B cell (primary cell): ENCODE results near the gene CHIA. TPM values are rescaled to one million over a fixed set of nuclear protein-coding genes. Genes with fewer than 3 reads are reported as not detected.

Source experiments
- ATAC-seq: fragments of 200-7000 bp; cut with Tn5 transposase; one replicate; pipeline ENCODE4 v1.10.0; 2021; ENCODE audit warnings: low read depth, mild to moderate bottlenecking, moderate number of reproducible peaks, moderate library complexity
- CTCF ChIA-PET: fragments of 350-600 bp; sonication (Branson Sonifier 250); formaldehyde crosslinking; loops from one replicate; lab custom pipeline; 2021; ENCODE audit warnings: antibody characterized with exemption, inconsistent platforms; lab: Charles Lee
- POLR2A ChIA-PET: fragments of 350-600 bp; sonication (Branson Sonifier 250); formaldehyde crosslinking; loops from one replicate; lab custom pipeline; 2021; ENCODE audit warnings: antibody characterized with exemption; lab: Charles Lee
- DNase-seq: peaks from one replicate; pipeline ENCODE4 v3.0.0; 2013
- H2AFZ ChIP-seq: 2 replicates; pipeline ENCODE4 v1.6.1; 2012; ENCODE audit warnings: mild to moderate bottlenecking, low read depth, low read length; ENCODE audit not compliant: insufficient read depth, poor library complexity, severe bottlenecking
- H3K27ac ChIP-seq, 2 donors: 1 replicate in 1 of 2; 2 replicates in 1 of 2; pipeline ENCODE4 v1.5.1; 2012 to 2013; ENCODE audit warnings: low read length in 2 of 2, mild to moderate bottlenecking in 2 of 2, moderate library complexity in 1 of 2
- H3K27me3 ChIP-seq, 4 experiments: fragments of 200-600 bp in 1 of 4; sonication (generic) in 1 of 4; replicated peaks in 1 of 4; 1 replicate in 2 of 4; 2 replicates in 2 of 4; pipeline versions ENCODE4 v1.6.1 to v1.7.0; 2013 to 2016; ENCODE audit warnings: low read length in 3 of 4, mild to moderate bottlenecking in 2 of 4, mixed read lengths in 1 of 4, moderate library complexity in 1 of 4; ENCODE audit not compliant: insufficient read depth in 4 of 4, control insufficient read depth in 3 of 4; ENCODE audit errors: control extremely low read depth in 1 of 4
- H3K36me3 ChIP-seq, 2 experiments: replicated peaks in 1 of 2; 1 replicate in 1 of 2; 2 replicates in 1 of 2; pipeline versions ENCODE4 v1.6.1 to v1.7.1; 2013; ENCODE audit warnings: low read length in 1 of 2; ENCODE audit not compliant: insufficient read depth in 2 of 2, control insufficient read depth in 1 of 2; ENCODE audit errors: control extremely low read depth in 1 of 2, extremely low read depth in 1 of 2
- H3K4me1 ChIP-seq, 2 donors: fragments of 200-600 bp in 1 of 2; sonication (generic) in 1 of 2; 1 replicate in 1 of 2; 2 replicates in 1 of 2; pipeline versions ENCODE4 v1.5.1 to v1.6.1; 2013 to 2017; ENCODE audit warnings: low read length in 2 of 2; ENCODE audit not compliant: control insufficient read depth in 2 of 2, insufficient read depth in 2 of 2
- H3K4me2 ChIP-seq: replicated peaks from 2 replicates; pipeline ENCODE3; 2012; ENCODE audit warnings: mild to moderate bottlenecking, low read depth, low read length; ENCODE audit not compliant: poor library complexity, severe bottlenecking
- H3K4me3 ChIP-seq, 5 experiments: fragments of 200-600 bp in 1 of 5; sonication (generic) in 1 of 5; 1 replicate in 3 of 5; 2 replicates in 2 of 5; pipeline versions ENCODE4 v1.5.1 to v1.7.0; 2011 to 2016; ENCODE audit warnings: low read length in 4 of 5, mild to moderate bottlenecking in 4 of 5, low read depth in 2 of 5, control low read depth in 1 of 5, moderate library complexity in 1 of 5; ENCODE audit not compliant: insufficient read depth in 1 of 5; ENCODE audit errors: control extremely low read depth in 1 of 5, extremely low read depth in 1 of 5
- H3K79me2 ChIP-seq: fragments of 200-600 bp; sonication (generic); one replicate; pipeline ENCODE4 v1.6.0; 2016; ENCODE audit warnings: low read length; ENCODE audit not compliant: control insufficient read depth, insufficient read depth
- H3K9ac ChIP-seq: fragments of 200-600 bp; sonication (generic); 2 replicates; pipeline ENCODE4 v1.6.1; 2017; ENCODE audit warnings: mild to moderate bottlenecking, low read length, moderate library complexity
- H3K9me3 ChIP-seq, 3 donors: one replicate each; pipeline versions ENCODE4 v1.6.1 to v1.7.1; 2013; ENCODE audit warnings: low read length in 2 of 3; ENCODE audit not compliant: control insufficient read depth in 2 of 3, insufficient read depth in 1 of 3; ENCODE audit errors: control extremely low read depth in 1 of 3
- H4K20me1 ChIP-seq: 2 replicates; pipeline ENCODE4 v1.6.0; 2012; ENCODE audit warnings: mild to moderate bottlenecking, low read length; ENCODE audit not compliant: insufficient read depth, control insufficient read depth, poor library complexity, severe bottlenecking
- H3K27ac Mint-ChIP-seq: one replicate; pipeline ENCODE4 v1.8.0; 2021; ENCODE audit warnings: mixed read lengths
- H3K27me3 Mint-ChIP-seq: one replicate; pipeline ENCODE4 v1.8.0; 2021; ENCODE audit warnings: mixed read lengths
- H3K4me1 Mint-ChIP-seq: one replicate; pipeline ENCODE4 v1.8.0; 2021; ENCODE audit warnings: mixed read lengths
- H3K4me3 Mint-ChIP-seq: one replicate; pipeline ENCODE4 v1.8.0; 2021; ENCODE audit warnings: mixed read lengths
- H3K9me3 Mint-ChIP-seq: one replicate; pipeline ENCODE4 v1.8.0; 2022; ENCODE audit warnings: mixed read lengths; ENCODE audit not compliant: insufficient read depth
- EZH2 ChIP-seq: IDR thresholded peaks from 2 replicates; pipeline ENCODE4 v1.6.1; 2012; ENCODE audit warnings: borderline replicate concordance, low read depth, mild to moderate bottlenecking, moderate library complexity, low read length; ENCODE audit not compliant: insufficient read depth, poor library complexity, severe bottlenecking
- WGBS: methylation state at CpG from one replicate; pipeline ENCODE4 v1.1.5; 2013; ENCODE audit warnings: missing lambda C conversion rate; ENCODE audit not compliant: insufficient coverage; 5-methylcytosine and 5-hydroxymethylcytosine counted together
- intact Hi-C: fragments of 100-400 bp; cut with micrococcal nuclease; formaldehyde crosslinking; loops from one replicate; pipeline ENCODE4 v1.10.0; 2022
- polyA plus RNA-seq: library from polyadenylated mRNA; depleted of rRNA; stranded (reverse); fragments of >200 nt; gene quantifications from 2 replicates; pipeline ENCODE4 v1.2.3, GENCODE V29; 2012
- total RNA-seq, 2 donors: library from RNA; stranded (reverse); fragments of 120-200 nt in 1 of 2; gene quantifications; 1 replicate in 1 of 2; 2 replicates in 1 of 2; pipeline versions ENCODE4 v1.2.3 to v1.2.4, GENCODE V29; 2013 to 2022
- TF ChIP-seq, protein P1 (sequence below): fragments of 200-600 bp; IDR thresholded peaks from one replicate; pipeline ENCODE4 v1.8.0; 2022; ENCODE audit warnings: antibody characterized with exemption, mild to moderate bottlenecking

CHIA gene
- total and polyA plus RNA-seq, 2 donors (not counting 1 experiment from before 2014, with no cell fraction given), result not detected

GRCh38 chr1:111275079-111275478 lies 15.6 kb upstream of the CHIA start:
- no peak for ATAC-seq
- no peak for TF ChIP-seq EZH2
- TF ChIP-seq, protein P1, sequence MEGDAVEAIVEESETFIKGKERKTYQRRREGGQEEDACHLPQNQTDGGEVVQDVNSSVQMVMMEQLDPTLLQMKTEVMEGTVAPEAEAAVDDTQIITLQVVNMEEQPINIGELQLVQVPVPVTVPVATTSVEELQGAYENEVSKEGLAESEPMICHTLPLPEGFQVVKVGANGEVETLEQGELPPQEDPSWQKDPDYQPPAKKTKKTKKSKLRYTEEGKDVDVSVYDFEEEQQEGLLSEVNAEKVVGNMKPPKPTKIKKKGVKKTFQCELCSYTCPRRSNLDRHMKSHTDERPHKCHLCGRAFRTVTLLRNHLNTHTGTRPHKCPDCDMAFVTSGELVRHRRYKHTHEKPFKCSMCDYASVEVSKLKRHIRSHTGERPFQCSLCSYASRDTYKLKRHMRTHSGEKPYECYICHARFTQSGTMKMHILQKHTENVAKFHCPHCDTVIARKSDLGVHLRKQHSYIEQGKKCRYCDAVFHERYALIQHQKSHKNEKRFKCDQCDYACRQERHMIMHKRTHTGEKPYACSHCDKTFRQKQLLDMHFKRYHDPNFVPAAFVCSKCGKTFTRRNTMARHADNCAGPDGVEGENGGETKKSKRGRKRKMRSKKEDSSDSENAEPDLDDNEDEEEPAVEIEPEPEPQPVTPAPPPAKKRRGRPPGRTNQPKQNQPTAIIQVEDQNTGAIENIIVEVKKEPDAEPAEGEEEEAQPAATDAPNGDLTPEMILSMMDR, result no peak
- POLR2A ChIA-PET, result no interaction called here
- Histone ChIP-seq H3K27ac (no peak overlapping the region), H3K4me2 (no peak overlapping the region), H3K4me1 (peaks cover 18 to 19% of the 10 kb centered on the region in 2 donors), H3K79me2 (no peaks in the 10 kb centered on the region), H3K27me3 (peaks cover 0 to 27% (median 22%) of the 10 kb centered on the region in 4 experiments), H3K4me3 (no peak overlapping the region), H3K36me3 (no peaks in the 10 kb centered on the region), H3K9ac (no peak overlapping the region), H2AFZ (no peak overlapping the region), H4K20me1 (no peaks in the 10 kb centered on the region), H3K9me3 (peaks cover 3 to 13% (median 5%) of the 10 kb centered on the region in 3 donors)
- DNase-seq, result no peak
- Mint-ChIP-seq H3K27me3 (peaks cover 38% of the 10 kb centered on the region), H3K4me3 (no peak overlapping the region), H3K4me1 (peaks cover 18% of the 10 kb centered on the region), H3K27ac (no peak overlapping the region), H3K9me3 (no peaks in the 10 kb centered on the region)
- CTCF ChIA-PET, result no interaction called here
- intact Hi-C loops, result no loop called here
- 55% methylated on average over 1 of the region's 1 CpG for whole genome bisulfite sequencing

DNA sequence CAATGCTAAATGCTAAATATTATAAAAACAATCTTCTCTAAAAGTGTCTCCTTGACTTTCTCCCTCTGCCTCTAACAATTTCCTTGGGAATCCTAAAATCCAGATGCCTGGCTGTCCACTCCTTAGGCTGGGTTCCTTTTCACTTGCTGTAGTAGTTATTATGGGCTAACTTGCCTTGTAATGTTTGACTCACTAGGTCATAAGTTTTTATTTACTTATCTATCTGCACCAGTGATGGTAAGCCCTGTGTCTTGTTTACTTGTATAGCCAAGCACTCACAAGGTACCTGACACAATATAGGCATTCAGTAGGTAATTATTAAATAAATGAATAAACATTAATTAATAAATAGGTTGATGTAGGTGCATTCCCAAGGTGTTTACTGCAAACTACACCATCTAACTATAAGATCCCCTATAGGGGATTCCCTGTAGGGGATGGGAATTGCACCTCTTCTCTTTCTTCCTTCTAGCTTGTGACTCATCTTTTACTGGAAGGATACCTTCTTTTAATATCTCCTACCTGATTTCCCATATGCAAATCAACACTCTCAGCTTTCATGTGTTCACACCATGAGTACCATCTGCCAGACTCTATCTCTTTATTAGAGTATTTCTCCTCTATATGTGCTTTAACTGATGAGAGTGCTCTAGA lies 14.7 kb upstream of the CHIA start:
- no peak overlapping the region for H3K9ac ChIP-seq
- H3K36me3 ChIP-seq, result no peaks in the 10 kb centered on the region
- Mint-ChIP-seq H3K9me3 (no peaks in the 10 kb centered on the region), H3K4me3 (no peak overlapping the region), H3K27ac (no peak overlapping the region), H3K27me3 (peaks cover 31% of the 10 kb centered on the region), H3K4me1 (peaks cover 11% of the 10 kb centered on the region)
- peaks cover 0 to 19% (median 17%) of the 10 kb centered on the region in 4 experiments for H3K27me3 ChIP-seq
- peaks cover 9 to 11% of the 10 kb centered on the region in 2 donors for H3K4me1 ChIP-seq
- no peak overlapping the region for H3K4me3 ChIP-seq
- intact Hi-C loops, result no loop called here
- no peaks in the 10 kb centered on the region for H3K79me2 ChIP-seq
- H3K9me3 ChIP-seq, result peaks cover 1 to 7% (median 5%) of the 10 kb centered on the region in 3 donors
- no peak overlapping the region for H2AFZ ChIP-seq
- ATAC-seq (no peak), DNase-seq (no peak)
- ChIA-PET CTCF (no interaction called here), POLR2A (no interaction called here)
- H3K4me2 ChIP-seq, result no peak overlapping the region
- TF ChIP-seq, protein P1, result no peak
- no peak for TF ChIP-seq EZH2
- no peaks in the 10 kb centered on the region for H4K20me1 ChIP-seq
- H3K27ac ChIP-seq, result no peak overlapping the region
